GM12873 (cell line): Measurements from ENCODE around the gene LGALS1.

Source experiments
- TF ChIP-seq, protein P1 (sequence below): IDR thresholded peaks from 2 replicates; pipeline ENCODE4 v1.5.1; 2012; ENCODE audit warnings: low read depth, mild to moderate bottlenecking, moderate library complexity, low read length, control low read depth; ENCODE audit not compliant: insufficient read depth; ENCODE audit errors: missing control alignments

Gene LGALS1

DNA sequence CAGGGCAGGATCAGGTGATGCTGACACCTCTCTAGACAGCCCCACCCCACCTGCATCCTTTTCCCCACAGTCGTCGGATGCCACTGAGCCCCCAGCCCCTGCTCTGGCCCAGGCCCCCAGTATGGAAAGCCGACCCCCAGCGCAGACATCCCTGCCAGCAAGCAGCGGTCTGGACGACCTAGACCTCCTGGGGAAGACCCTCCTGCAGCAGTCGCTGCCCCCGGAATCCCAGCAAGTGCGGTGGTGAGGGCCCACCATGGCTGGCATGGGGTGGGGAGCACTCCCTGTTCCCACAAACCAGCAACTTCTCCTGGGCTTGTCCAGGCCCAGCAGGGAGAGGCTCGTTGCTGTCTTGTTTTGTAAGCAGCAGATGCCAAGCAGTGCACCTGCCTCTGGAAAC is 45.5 kb upstream of the LGALS1 start:
- TF ChIP-seq, protein P1, sequence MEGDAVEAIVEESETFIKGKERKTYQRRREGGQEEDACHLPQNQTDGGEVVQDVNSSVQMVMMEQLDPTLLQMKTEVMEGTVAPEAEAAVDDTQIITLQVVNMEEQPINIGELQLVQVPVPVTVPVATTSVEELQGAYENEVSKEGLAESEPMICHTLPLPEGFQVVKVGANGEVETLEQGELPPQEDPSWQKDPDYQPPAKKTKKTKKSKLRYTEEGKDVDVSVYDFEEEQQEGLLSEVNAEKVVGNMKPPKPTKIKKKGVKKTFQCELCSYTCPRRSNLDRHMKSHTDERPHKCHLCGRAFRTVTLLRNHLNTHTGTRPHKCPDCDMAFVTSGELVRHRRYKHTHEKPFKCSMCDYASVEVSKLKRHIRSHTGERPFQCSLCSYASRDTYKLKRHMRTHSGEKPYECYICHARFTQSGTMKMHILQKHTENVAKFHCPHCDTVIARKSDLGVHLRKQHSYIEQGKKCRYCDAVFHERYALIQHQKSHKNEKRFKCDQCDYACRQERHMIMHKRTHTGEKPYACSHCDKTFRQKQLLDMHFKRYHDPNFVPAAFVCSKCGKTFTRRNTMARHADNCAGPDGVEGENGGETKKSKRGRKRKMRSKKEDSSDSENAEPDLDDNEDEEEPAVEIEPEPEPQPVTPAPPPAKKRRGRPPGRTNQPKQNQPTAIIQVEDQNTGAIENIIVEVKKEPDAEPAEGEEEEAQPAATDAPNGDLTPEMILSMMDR = no peak

DNA sequence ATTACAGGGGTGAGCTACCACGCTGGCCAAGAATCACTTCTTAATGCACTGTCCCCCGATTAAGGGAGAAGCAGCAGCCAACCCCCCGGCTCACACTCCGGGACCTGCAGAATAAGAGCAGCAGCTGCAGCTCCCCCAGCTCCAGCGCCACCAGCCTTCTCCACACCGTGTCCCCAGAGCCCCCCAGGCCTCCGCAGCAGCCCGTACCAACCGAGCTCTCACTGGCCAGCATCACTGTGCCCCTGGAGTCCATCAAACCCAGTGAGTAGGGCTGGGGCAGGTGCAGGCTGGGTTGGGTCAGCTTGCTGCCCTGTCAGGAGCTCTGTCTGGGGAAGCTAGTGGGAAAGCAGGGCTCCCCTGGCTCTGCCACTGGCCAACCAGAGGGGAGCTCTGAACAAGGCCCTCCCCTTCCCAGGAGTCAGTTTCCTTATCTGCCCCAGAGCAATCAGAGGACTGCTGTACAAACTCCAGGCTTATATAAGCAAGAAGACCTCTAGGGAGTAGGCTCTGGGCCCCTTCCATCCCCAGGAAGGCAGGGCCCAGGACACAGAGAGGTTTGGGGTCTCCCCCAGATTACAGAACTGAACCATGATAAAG is 44.5 kb upstream of the LGALS1 start:
- TF ChIP-seq, protein P1 = no peak

DNA sequence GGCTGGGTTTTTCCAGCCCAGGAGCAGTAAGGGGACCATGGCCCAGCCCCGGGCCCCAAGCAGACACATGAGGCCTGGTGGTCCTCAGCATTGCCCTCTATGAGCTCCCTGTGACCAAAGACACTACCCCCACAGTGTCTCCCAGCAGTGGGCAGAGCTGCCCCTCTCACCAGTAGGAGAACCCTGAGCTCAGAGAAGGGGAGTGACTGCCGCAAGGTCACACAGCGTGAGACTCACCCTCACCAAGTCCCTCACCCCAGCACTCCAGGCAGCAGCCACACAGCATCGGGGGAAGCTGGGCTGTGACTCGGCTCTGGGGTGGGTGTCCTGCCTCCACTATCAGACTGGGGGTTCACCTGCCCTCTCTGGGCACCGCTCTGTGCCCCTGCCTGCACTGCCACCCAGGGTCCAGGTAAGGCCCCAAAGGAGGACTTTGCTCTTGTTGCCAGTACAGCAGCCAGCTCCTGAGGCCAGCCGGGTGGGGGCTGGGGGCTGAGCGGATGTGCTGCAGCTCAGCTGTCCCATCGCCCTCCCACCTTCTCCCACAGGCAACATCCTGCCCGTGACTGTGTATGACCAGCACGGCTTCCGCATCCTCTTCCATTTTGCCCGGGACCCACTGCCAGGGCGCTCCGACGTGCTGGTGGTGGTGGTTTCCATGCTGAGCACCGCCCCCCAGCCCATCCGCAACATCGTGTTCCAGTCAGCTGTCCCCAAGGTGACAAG is 43.8 kb upstream of the LGALS1 start:
- TF ChIP-seq, protein P1 = no peak

DNA sequence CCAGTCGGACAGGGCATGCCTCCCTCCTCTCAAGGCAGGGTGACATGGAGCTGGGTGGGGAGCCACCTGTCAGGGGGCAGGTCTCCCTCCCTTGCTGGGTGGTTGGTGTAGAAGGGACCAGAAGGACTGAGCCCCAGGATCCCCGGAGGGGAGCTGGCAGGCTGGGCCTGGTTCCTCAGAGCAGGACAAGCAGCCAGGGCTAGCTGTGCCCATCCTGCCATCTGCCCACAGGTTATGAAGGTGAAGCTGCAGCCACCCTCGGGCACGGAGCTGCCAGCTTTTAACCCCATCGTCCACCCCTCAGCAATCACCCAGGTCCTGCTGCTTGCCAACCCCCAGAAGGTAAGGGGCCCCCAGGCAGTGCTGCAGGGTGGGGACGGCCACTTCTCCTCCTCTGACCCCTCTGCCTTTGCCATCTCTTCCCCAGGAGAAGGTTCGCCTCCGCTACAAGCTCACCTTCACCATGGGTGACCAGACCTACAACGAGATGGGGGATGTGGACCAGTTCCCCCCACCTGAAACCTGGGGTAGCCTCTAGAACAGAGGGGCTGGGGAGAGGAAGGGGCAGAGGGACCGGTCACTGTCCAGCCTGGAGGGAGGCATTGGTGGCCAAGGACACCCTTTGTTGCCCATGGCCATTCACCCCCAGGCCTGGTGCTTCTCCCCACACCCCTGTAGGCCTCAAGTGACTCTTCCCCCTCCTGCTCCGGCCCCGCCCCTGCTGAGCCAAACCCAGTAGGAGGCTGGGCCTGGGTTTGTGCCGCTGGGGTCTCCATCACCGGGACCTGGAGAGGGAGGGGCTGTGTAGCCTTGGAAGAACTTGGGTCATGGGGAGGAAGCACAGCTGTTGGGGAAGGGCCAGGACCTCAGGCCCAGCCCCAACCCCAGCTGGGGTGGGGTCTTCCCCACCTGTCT is 43.0 kb upstream of the LGALS1 start:
- TF ChIP-seq, protein P1 = no peak

DNA sequence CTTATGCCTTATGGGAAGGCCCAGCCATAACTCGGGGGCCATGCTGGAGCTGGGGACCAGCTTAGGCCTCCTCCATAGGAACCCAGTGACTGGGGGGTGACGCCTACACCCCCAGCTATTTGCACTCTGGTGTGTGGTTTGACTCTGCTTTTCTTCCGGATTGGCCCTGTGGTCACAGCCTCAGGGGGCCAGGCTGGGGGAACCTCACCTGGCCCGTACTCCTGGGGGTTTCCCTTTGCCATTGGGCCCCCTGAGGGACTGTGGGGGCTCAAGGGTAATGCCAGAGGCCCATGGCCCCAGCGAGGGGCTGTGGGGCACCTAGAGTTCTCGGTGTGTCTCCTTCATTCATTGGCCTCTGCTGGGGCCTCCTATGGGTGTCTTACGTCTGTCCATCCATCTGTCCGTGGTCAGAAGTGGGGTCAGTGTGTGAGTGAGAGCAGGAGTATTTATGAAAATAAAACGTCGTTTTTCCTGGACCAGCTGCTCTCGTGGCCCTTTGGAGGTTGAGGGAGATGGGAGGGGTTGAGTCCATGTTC is 42.3 kb upstream of the LGALS1 start:
- TF ChIP-seq, protein P1 = no peak

DNA sequence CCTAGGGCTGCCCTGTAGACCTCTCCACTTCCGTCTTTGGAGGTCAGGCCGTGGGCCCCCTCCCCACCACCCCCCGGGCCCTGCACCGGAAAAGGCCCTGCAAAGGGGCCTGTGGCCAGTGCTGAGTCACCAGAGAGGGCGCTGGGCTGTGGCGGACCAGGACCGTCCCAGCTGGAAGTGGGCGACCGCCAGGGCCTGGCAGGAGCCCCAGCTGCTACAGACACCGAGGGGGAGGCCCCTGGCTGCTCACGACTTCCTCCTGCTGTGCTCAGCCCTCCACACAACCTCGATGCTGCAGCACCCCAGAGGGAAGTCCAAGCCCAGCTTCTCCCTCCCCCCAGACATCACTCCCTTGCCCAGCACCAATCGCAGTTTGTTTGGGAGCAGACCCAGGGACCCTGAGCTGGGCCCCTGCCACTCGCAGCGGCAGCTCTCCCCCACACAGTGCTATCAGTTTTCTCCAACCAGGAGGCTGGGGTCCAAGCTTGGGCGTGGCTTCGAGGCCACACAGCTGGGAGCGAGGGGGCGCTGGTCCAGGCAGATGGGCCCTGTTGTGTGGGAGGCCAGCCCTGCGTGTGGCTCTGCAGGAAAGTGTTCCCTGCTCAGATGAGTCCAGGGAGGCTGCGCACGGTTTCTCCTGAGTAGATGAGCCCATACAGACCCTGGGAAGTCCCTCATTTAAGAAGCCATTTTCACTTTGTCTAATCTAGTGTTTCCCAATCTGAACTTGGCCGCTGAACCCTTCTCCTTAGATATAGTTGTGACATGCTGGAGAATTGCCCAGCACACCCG is 41.6 kb upstream of the LGALS1 start:
- TF ChIP-seq, protein P1 = peak; percentile 25
